ENCODE measurements around the gene CRLF3.
"Not testable (repeated sequence)": the region's sequence is repeated elsewhere in the genome, so short reads cannot be mapped to it uniquely, and the experiment has no call there.

CRLF3 gene

DNA sequence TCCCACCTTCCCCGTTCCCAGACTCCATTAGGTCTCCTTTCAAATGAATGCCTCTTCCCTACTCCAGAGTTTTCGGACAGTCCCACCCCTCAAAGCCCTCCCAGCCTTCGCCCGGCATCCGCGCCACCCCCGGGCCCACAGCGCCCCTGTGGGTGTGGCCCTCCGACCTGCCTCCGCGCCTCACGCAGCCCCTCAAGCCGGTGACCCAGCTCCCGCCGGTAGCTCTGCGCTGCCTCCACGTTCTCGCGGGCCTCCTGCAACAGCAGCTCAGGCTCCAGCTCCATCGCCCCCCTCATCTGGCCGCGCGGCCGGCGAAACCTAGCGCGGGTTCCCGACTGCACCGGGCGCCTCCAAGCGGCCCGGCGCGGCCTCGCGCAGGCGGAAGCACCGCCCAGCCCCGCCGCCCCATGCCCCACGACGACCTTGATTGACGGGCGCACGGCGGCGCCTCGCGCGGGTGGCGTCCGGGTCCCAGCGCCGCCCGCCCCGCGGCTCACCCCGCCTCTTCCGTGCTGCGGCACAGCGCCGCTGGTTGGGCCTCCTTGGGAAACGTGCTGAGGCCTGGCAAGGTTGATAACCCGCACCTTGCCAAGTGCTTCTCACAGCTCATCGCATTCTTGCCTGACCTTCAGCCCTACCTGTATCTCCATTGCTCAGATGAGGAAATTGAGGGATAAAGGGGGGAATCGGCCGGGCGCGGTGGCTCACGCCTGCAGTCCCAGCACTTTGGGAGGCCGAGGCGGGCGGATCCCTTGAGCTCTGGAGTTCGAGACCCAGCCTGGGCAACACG is at the start of gene CRLF3:
Gene CRLF3, minus strand, starts transcription at position 337 of the 790 bp plus-strand sequence. Its CDS starts 41 bp downstream, at position 296.
- DNase-seq: peak; percentile 93

DNA sequence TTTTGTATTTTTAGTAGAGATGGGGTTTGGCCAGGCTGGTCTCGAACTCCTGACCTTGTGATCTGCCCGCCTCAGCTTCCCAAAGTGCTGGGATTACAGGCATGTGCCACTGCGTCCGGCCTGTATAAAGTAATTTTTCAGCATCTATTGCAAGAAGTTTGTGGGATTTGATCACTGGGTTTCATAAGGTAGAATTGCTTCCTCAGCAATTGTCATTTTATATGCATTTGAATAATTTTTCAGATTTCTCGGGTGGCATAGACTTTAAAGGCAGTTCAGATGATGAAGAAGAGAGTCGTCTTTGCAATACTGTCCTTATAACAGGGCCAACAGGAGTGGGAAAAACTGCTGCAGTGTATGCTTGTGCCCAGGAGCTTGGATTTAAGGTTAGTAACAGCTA is 44.5 kb upstream of the CRLF3 start:
- no peak for DNase-seq

- DNase-seq: no peak
These were observed 40.1 kb upstream of the CRLF3 start for GRCh38 chr17:30864636-30865035.

DNA sequence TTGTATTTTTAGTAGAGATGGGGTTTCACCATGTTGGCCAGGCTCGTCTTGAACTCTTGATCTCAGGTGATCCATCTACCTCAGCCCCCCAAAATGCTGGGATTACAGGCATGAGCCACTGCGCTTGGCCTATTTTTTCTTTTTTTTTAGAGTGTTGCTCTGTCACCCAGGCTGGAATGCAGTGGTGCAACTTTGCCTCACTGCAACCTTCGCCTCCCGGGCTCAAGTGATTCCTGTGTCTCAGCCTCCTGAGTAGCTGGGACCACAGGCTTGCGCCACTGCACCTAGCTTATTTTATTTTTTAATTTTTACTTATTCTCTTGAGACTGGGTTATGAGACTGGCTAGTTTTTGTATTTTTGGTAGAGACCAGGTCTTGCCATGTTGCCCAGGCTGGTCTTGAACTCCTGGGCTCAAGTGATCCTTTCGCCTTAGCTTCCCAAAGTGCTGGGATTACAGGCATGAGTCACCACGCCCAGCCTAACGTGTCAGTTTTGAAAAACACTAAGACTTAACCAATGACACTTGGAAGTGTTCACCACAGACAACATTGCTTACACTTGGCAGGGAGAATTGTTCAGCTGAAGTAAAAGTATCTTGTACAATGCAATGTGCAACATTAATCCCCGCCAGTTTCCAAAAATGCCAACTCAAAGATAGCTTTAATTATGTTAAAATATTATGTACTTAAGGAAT is 34.2 kb upstream of the CRLF3 start:
- DNase-seq: no peak

DNA sequence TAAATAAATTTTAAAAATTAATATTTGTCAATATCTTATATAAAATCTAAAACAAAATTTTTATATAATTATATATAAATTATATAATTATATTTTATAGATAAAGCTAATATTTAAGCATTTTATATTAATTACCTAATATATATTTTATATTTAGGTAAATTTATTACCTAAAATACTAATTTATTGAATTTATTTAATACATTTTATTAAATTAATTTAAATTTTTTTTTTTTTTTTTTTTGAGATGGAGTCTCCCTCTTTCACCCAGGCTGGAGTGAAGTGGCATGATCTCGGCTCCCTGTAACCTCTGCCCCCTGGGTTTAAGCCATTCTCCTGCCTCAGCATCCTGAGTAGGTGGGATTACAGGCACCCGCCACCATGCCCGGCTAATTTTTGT is 29.7 kb upstream of the CRLF3 start:
- DNase-seq: no peak

DNA sequence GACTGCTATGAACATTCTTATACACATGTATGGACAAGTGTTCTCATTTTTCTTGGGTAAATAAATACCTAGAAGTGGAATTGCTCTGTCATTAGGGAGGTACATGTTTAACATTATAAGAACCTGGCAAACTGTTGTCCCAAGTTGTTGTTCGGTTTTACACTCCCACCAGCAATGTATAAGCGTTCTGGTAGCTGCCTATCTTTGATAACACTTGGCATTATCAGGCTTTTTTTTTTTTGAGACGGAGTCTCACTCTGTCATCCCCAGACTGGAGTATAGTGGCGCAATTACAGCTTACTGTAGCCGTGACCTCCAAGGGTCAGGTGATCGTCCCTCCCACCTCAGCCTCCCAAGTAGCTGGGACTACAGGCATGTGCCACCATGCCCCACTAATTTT is 23.5 kb upstream of the CRLF3 start:
- DNase-seq: no peak

DNA sequence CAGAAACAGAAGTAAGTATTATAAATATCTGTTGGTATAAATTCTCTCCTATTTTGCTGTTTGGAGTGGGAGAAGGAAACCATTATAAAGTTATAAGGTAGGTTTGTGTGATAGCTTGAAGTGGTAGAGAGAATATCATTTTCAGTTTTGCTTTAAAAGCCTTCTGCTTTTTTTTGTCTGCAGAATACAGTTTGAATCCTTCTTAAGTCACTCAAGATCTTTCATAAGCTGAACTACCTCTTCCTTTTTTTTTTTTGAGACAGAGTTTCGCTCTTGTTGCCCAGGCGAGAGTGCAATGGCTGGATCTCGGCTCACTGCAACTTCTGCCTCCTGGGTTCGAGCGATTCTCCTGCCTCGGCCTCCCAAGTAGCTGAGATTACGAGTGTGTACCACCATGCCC is 16.3 kb upstream of the CRLF3 start:
- no peak for DNase-seq

DNA sequence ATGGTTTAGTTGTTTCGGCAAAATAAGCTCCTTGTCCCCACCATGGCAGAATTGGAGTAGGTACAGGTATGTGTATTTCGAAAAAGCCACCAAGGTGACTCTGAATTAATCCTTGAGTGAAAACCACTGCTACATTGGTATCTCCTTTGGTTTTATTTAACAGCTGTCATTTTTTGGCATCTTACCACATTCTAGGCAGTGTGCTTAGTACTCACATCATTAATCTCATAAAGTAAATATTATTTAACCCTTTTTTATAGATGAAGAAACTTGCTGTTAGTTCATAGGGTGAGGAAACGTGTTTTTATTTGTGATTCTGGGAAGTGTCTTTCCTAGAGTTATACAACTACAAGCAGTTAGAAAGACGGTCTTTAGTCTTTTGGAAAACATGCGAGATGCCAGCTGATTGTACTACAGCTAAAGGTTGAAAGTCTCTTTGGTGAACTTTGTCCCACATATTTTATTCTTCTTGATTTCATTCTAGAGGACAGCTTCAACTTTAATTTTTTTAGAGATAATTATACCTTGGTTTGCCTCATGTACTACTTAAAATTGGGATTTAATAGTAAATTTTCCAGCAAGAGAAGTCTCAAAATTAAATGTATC is 13.8 kb upstream of the CRLF3 start:
- no peak for DNase-seq

- DNase-seq: no peak
These were observed 8.1 kb upstream of the CRLF3 start for GRCh38 chr17:30832438-30833124.

GRCh38 chr17:30831663-30832437 is 7.4 kb upstream of the CRLF3 start, which contains the start of gene ATAD5:
Gene ATAD5, plus strand, starts transcription at chr17:30831966. Its CDS starts 382 bp downstream, at chr17:30832348.
- DNase-seq: peak; percentile 93

DNA sequence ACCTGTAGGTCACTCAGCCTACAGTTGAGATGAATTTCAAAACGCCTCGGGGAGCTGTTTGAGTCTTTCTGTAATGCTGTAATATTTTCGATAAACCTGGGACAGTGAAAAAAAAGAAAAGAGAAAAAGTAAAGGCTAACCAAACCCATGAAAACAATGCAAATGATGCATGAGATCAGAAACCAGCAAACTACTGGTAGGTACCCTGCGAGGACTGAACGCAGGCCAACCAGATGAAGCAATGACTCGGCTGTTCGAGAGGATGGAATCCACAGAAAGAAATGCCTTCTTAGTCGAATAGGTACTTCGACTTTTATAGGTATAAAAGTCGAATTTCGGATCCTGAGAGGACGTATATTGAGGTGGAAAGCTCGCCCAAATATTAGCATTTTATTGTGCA is 6.8 kb upstream of the CRLF3 start:
- DNase-seq: peak; percentile 45

DNA sequence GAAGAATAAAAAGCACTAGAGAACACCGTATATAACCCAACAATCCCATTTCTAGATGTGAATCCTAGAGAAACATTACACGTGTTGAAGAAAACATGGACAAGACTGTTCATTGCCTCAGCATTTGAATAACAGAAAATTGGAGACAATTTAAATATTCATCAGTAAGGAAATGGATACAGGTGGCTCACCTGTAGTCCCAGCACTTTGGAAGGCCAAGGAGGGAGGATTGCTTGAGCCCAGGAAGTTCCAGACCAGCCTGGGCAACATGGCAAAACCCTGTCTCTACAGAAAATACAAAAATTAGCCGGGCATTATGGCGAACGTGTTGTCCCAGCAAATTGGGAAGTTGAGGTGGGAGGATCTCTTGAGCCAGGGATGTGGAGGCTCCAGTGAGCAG is 4.5 kb upstream of the CRLF3 start:
- no peak for DNase-seq

- no peak for DNase-seq
These were observed 2.6 kb upstream of the CRLF3 start for GRCh38 chr17:30827082-30827481.

- DNase-seq: peak; percentile 53
These were observed 513 bp downstream of the CRLF3 start for GRCh38 chr17:30824002-30824355.

- no peak for DNase-seq
These were observed 1.1 kb downstream of the CRLF3 start for GRCh38 chr17:30823421-30823820.

DNA sequence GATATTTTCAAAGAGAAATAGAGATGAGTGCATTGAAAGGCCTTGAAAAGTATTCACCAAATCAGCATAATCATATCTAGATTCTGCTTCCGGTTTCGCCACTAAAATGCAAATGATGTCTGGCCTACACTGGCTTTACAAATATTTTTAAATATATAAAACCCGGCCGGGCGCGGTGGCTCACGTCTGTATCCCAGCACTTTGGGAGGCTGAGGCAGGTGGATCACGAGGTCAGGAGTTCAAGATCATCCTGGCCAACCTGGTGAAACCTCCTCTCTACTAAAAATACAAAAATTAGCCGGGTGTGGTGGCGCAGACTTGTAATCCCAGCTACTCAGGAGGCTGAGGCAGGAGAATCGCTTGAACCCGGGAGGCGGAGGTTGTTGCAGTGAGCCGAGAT is 1.6 kb downstream of the CRLF3 start:
- DNase-seq: peak; percentile 33

DNA sequence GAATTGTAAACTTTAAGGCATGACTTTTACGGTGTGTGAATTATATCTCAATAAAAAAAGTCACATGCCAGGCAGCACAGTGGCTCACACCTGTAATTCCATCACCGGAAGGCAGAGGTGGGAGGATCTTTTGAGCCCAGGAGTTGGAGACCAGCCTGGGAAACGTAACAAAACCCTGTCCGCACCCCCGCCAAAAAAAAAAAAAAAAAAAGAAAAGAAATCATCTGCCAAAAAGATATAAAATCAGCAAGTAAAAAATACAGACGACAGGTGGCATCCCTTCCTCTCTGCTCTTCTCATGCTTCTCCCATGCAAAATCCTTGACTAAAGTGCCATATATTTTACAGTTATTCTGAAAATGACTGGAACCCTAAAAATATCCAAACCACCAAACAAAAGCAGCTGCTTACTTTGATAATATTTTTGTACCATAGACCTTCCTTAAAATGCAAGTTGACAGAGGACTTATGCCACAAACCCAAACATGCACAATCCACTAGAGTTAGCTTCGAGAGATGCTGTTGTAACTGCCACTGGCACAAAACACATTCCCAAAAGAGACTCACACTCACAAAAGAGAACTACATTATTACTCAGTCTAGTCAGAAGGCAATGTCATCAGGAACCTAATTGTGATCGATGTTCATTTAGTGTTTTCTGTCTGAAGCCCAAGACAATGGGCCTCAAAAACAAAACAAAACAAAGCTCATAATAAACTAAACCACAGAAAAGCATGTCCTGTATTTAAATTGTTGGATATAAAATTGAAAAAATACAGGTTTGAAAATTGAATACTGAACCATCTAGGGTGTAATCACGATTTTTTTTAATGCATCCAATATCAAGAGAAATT is 2.4 kb downstream of the CRLF3 start:
- DNase-seq: no peak

DNA sequence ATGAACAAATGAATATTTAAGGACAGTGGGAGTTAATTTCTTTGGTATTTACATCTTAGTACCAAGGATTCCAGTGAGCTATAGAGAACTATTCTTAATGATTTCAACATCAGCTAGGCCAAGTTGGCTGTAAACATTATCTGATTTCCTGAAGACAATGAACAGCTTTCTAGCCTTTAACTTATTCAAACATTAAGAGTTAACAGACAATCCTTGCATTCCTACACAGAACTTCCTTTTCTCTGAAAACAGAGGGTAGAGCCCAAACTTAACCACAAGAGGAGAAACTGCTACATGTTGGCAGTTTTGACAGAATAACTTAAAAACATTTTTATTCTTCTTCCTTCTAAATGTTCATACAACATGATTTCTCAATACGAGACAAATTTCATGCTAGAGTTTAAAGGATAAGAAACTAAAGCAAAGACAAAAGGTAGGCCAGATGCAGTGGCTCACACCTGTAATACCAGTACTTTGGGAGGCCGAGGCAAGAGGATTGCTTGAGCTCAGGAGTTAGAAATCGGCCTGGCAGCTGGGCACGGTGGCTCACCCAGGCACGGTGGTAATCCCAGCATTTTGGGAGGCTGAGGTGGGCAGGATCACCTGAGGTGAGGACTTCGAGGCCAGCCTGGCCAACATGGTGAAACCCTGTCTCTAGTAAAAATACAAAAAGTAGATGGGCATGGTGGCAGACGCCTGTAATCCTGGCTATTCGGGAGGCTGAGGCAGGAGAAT is 4.4 kb downstream of the CRLF3 start:
- DNase-seq: peak; percentile 20

- DNase-seq: no peak
These were observed 8.3 kb downstream of the CRLF3 start for GRCh38 chr17:30816165-30816564.

DNA sequence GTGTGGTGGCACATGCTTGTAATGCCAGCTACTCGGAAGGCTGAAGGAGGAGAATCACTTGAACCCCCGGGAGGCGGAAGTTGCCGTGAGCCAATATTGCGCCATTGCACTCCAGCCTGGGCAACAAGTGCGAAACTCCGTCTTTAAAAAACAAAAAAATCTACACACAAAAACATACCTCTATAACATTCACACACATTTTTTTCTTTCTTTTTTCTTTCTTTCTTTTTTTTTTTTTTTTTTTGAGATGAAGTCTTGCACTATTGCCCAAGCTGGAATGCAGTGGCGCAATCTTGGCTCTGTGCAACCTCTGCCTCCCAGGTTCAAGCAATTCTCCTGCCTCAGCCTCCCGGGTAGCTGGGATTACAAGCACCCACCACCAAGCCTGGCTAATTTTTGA is 9.6 kb downstream of the CRLF3 start:
- not testable (repeated sequence) for DNase-seq

GRCh38 chr17:30814236-30814635 is 10.3 kb downstream of the CRLF3 start:
- not testable (repeated sequence) for DNase-seq

Data from activated CD4-positive, alpha-beta T cell treated with anti-CD3 and anti-CD28 coated beads for 48 hours (primary cell).